IPS-18c (cell line): ENCODE results near the gene ADAM10.

Experiments
- H3K4me3 ChIP-seq: 2 replicates; pipeline ENCODE4 v1.7.0; 2013; ENCODE audit warnings: low read depth, mild to moderate bottlenecking, low read length, moderate library complexity; ENCODE audit not compliant: insufficient read depth
- H3K9me3 ChIP-seq: one replicate; pipeline ENCODE4 v1.6.1; 2013; ENCODE audit warnings: mild to moderate bottlenecking, low read length, moderate library complexity; ENCODE audit not compliant: control insufficient read depth, insufficient read depth

The ADAM10 gene

DNA sequence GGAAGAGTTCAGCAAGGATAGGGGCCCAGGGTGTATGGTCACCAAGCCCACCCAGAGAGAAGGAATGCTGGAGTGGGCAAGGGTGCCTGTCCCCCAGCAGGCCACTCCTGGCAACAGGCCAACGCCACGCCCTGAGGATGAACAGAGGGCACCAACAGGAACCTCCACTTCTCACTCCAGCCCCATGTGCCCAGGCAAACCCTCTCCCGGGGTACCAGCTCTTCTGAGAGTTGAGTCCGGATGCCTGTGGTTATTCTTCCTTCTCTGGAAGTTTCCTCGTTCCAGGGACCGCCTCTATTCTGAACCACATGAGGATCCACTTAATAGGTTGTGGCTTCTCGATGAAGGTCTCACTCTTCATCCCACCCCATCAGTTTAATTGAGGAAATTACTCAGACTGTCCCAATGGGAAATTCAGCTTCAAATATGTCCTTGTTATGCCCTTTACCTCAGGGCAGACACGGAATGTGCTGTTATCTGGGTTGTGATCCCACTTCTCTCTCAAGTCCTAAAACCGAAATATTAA lies 203.4 kb downstream of the ADAM10 start:
- H3K9me3 ChIP-seq = peaks cover 2% of the 10 kb centered on the region

DNA sequence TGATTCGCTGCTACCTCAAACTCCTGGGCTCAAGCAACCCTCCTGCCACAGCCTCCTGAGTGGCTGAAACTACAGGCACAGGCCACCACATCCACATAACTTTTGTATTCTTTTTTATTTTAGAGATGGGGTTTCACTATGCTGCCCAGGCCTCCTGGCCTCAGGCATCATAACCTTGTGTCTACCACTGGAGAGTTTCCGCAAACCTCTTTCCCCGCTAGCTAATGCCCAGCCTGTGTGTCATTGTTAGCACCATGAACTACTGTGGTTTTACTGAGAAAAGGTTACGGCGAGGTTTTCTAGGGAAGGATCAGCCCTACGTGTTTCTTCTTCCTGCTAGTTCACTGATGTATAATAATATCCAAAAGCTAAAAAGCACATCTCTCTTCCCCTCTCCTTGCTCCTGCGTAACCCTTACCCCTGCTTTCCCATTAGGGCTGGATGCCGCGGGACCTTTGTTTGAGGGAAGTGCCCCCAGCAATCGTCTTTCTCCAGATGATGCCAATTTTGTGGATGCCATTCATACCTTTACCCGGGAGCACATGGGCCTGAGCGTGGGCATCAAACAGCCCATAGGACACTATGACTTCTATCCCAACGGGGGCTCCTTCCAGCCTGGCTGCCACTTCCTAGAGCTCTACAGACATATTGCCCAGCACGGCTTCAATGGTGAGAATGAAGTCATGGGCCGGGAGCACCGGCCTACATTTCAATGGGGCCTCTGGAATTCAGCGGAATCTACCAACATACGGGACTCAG lies 204.0 kb downstream of the ADAM10 start:
- H3K4me3 ChIP-seq = no peak overlapping the region
- peaks cover 2% of the 10 kb centered on the region for H3K9me3 ChIP-seq

More for the DNA sequence above, 203.4 kb downstream of the ADAM10 start:
- no peak overlapping the region for H3K4me3 ChIP-seq

DNA sequence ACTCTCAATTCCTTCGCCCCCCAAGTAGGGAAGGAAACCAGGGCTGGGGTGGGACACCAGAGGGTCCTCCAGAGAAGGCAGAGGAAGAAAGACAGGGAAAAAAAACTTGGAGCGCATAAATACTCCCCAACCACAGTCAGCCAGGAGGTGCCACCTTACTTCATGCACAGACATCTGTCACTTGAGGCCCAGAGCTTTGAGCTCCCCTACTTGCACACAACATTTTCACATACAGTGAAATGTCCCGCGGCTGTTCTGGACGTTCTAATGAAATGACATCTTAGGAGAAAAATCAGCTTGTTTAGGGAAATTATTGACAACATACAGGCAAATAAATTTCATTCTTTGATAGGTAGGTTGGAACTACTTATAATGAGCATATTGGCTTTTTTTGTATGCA lies 204.8 kb downstream of the ADAM10 start:
- Histone ChIP-seq H3K9me3 (peaks cover 2% of the 10 kb centered on the region), H3K4me3 (no peak overlapping the region)

DNA sequence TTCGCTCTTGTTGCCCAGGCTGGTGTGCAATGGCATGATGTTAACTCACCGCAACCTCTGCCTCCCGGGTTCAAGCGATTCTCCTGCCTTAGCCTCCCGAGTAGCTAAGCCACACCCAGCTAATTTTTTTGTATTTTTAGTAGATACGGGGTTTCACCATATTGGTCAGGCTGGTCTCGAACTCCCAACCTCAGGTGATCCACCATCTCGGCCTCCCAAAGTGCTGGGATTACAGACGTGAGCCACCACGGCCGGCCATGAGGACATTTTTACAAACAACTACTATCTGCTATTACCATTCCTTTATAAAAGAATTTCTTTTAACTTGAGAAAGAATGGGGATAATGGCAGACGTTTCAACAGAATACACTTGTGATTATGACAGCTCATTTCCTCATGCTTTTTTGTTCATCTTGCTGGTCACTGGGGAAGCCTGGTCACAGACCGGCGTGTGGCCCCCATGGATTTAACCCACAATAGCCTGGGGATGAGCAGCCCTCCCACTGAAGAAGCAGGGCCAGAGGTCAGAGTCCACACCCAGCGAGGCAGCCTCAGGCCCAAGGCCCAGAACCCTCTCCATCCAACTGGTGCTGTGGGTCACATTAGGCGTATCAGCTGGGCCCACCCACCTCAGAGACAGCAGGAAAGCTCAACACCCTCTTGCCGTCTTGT lies 205.7 kb downstream of the ADAM10 start:
- no peak overlapping the region for H3K4me3 ChIP-seq
- H3K9me3 ChIP-seq = peaks cover 2% of the 10 kb centered on the region

DNA sequence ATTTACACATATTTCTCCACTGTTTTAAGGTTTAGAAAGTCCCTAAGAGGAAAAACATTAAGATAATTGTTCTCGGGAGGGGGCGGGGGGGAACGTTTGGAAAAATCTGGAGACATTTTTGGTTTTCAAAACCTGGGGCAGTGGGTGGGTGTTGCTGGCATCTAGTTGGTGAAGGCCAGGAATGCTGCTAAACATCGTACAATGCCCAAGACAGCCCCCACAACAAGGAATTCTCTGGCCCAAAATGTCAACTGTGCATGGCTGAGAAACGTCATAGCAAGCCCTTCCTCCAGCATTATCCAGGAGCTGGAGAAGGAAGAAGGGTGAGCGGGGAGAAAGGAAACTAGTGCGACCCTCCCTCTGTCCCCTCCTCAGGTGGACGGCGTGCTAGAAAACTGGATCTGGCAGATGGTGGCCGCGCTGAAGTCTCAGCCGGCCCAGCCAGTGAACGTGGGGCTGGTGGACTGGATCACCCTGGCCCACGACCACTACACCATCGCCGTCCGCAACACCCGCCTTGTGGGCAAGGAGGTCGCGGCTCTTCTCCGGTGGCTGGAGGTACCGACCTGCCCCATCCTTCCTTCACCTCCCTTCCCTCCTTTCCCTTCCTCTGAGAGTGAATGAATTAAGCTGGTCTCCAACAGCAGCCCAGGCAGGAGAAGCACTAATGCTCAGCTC lies 208.0 kb downstream of the ADAM10 start:
- Histone ChIP-seq H3K4me3 (no peak overlapping the region), H3K9me3 (peaks cover 2% of the 10 kb centered on the region)

DNA sequence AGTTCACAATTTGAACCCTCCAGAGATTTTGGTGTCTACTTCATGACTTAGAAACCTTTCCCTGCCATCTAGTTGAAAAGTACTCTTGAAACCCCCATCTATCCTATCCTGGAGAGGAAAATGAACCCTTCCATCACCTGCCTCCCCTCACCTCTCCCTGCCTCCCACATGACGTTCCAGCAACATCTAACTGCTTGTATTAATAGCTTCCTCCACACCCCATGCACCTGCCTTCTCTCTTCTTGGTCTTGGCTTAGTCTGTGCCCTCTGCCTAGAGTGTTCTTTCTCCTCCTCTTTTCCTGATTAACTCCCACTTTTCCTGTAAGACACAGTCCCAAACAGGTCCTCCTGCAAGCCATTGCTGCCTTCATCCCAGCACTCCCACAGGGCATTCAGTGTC lies 210.0 kb downstream of the ADAM10 start:
- H3K9me3 ChIP-seq = no peaks in the 10 kb centered on the region
- no peak overlapping the region for H3K4me3 ChIP-seq

DNA sequence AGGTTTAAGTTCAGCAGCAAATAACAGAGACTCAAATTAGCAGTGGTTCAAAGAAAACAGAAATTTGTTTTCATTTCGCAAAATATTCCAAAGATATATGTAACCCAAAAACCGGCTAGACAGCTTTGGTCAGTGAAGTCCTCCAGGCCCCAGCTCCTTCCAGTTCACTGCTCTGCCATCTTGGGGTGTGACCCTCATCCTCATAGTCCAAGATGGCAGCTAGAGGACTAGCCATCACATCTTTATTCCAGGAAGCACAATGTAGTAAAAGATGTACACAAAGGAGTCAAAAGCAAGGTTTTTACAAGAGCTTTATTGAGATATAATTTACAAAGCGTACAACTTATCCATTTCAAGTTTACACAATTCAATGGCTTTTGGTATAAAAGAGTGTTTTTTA lies 210.6 kb downstream of the ADAM10 start:
- no peak overlapping the region for H3K4me3 ChIP-seq
- no peaks in the 10 kb centered on the region for H3K9me3 ChIP-seq
